ENCODE data around the gene BAG2.
A peak's percentile ranks its signal among the peaks of the same experiment; 100 is the strongest.

BAG2 gene

GRCh38 chr6:57172136-57173055 is at the start of gene BAG2:
Gene BAG2 (plus strand): TSS chr6:57172326. CDS start chr6:57172698, 372 bp downstream.
- H3K27ac ChIP-seq, result peak within 1 kb of the TSS; percentile 86

DNA sequence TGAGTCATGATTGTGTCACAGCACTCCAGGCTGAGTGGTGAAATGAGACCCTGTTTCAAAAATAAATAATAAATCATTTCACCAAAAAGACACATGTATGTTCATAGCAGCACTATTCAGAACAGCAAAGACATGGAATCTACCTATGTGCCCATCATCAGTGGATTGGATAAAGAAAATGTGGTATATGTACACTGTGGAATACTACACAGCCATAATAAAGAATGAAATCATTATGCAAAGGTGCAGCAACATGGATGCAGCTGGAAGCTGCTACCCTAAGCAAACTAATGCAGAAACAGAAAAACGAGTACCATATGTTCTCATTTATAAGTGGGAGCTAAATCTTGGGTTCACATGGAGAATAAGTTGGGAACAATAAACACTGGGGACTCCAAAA is 49.0 kb upstream of the BAG2 start:
- TF ChIP-seq CTCF (conservative IDR thresholded peaks at IDR 0.05), result no peak

More at GRCh38 chr6:57172136-57173055, at the start of gene BAG2:
- peak; percentile 21; the same call in 1 of the 2 replicates for TF ChIP-seq CTCF (conservative IDR thresholded peaks at IDR 0.05)

GRCh38 chr6:57127763-57128162 is 44.4 kb upstream of the BAG2 start:
- H3K27ac ChIP-seq, result peak overlapping the region; percentile 65
- TF ChIP-seq CTCF (conservative IDR thresholded peaks at IDR 0.05), result no peak

More for the DNA sequence above, 49.0 kb upstream of the BAG2 start:
- no peak overlapping the region for H3K27ac ChIP-seq

DNA sequence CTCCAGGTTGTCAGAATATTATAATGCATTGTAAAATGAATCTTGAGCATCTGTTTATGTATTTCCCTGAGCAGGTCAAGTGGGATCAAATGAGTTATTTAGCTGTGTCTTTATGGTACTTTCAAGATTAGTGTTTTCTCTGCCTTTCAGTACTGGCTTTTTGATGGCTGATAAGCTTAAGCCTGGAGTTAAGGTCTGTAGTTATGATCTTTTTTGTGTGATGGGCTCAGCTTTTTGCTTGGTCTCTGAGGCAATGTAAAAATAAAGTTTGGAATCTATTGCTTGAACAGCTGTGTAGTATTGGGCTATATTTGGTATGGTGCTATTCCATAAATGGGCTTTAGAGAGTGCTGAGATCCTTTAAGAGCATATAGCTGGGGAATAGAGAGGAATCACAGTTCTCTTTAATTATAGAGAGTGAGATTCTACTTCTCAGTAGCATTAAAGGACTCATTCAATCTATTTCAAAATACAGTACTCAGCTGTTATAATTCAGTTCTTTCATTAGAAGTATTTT is 41.4 kb upstream of the BAG2 start:
- no peak overlapping the region for H3K27ac ChIP-seq
- no peak for TF ChIP-seq CTCF (conservative IDR thresholded peaks at IDR 0.05)

DNA sequence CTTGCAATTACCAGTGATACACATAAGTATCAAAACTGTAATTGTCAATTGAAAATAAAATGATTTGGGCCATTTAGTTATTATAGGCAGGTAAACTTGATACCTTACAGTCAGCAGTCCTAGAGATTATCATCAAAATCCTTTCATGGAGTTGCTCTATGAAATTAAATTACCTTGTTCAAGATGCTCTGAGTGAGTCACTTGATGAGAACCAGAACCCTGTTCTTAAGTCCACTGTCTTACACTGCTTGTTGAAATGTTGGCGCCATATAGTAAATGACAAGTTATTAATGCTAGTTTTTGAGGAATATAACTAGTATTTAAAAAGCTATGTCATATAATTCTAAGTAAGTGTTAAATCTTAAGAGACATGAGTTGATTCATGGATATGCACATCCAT is 37.2 kb upstream of the BAG2 start:
- H3K27ac ChIP-seq, result no peak overlapping the region
- TF ChIP-seq CTCF (conservative IDR thresholded peaks at IDR 0.05), result no peak

DNA sequence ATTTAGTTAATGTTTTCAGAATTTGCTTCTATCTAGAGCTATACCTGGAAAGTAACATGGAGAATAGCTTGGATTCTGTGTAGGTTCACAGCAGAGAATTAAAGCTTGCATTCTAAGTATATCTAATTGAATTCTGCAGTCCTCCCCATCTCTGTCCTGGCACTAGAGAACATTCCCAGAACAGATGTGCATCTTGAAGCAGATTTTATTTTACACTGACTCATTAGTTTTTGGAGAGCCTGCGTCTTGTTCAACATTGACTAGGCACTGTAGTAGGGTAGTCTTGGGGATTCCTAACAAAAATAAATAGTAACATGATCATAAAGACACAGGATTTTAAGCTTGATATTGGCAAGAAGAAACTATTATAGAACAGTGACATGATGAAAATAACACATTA is 36.2 kb upstream of the BAG2 start:
- H3K27ac ChIP-seq, result no peak overlapping the region

More for the DNA sequence above, 36.2 kb upstream of the BAG2 start:
- no peak for TF ChIP-seq CTCF (conservative IDR thresholded peaks at IDR 0.05)

Measured in VCaP (cell line).